NCI-H2107 (cell line): ENCODE results near the gene M6PR.
A peak's percentile ranks its signal among the peaks of the same experiment; 100 is the strongest.
"Not testable (repeated sequence)": the region's sequence is repeated elsewhere in the genome, so short reads cannot be mapped to it uniquely, and the experiment has no call there.

Experiments
- DNase-seq: peaks from one replicate; lab custom pipeline; 2025; lab: John Stamatoyannopoulos, UW

M6PR gene

DNA sequence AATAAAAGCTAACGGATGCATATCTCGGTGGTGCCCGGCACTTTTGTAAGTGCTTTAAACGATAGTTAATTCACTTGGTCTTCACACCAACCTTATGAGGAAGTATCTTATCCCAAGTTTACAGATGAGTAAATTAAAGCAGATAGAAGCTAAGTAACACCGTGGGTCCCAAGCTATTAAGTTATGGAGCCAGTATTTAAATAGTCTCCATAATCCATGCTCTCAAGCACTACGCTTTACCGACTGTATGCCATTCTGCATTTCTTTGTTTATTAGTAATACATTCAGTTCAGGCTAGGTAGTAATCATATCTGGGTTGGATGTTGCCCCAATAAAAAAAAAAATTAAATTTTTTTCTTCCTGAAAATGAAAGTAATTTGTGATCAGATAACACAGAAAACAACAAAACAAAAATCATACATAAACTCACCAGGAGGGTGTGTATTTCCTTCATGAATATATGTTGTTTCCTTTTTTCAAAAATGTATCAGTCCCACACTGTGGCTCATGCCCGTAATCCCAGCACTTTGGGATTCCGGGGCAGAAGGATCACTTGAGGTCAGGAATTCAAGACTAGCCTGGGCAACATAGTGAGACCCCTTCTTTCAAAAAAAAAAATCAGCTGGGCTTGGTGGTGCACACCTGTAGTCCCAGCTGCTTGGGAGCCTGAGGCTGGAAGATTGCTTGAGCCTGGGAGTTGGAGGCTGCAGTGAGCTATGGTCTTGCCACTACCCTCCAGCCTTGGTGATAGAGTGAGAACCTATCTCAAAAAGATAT, 1.4 kb upstream of the M6PR start:
- no peak for DNase-seq

DNA sequence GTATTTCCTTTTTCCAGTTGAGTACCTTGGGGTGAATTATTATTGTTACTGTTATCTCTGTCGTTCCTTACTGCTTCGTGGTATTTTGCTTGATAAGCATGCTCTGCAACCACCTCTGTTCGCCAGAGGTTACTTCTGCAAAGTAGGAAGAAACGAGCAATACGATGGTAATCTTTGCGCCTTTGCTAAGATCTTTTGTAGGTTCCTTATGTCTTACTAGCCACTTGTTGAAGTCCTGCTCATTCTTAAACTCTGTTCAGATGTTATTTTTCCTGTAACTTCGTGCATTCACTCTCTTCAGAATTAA, 729 bp upstream of the M6PR start:
- no peak for DNase-seq

DNA sequence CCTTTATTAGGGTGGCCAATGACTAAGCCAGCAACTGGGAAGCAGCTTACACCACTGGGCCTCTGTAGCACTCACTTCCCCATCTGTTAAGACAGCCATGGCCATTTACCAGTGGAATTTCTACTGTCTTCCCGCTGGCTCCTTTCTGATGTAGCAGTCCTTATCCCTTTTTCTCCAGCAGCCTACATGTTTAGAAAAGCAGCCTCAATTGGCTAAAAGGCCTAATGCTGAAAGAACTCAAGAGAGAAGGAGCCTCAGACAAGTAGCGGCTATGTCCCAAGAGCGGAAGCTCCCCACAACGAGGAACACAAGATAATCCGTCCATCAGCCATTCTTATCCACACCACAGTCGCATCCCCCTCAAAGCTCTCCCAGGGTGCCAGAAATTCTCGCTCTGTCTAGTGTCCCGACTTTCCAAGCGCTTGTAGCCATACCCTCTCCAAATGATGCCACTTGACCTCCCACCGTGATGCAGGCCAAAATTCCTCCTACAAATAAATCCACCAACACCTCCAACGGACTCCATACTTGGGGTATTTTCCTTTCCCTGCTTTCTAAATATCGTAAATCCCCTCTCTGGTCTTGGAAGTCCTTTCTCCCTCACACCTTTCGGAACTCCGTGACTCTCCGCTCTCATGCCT, 624 bp downstream of the M6PR start:
- DNase-seq: no peak

DNA sequence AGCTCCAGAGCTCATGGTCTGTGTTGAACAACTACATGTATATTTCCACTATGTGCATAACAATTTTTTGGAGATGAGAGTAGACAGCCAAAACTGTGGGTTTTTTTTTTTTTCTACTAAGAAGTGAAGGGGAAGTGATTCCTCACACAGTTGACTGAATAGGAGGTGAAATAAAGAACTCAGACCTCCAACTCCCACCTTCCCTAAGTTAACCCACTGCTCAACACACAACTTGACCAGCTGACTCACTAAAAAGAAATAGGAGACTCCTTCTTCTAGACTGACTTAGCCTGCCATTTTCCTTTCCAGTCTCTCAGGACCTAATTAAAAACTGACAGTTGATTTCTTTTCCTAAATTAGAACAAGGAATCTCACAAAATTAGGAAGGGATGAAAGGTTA, 1.7 kb downstream of the M6PR start:
- no peak for DNase-seq

DNA sequence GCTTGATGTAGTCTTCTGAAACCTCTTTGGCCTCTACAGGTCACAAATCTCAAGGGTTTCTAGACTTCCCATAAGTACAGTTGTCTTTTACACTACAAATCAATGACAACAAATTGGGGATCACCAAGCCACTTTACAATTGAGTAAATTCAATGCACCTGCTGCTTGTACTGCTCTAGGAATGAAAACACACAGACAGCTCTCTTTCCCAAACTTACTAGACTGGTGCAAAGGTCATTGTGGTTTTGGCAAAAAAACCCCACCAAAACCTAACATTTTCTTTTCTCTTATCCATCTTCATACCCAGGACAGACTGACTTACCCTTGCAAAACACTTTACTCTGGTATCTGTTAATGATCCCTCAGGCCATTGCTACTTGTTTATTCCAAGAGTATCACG, 2.7 kb downstream of the M6PR start:
- DNase-seq: no peak

DNA sequence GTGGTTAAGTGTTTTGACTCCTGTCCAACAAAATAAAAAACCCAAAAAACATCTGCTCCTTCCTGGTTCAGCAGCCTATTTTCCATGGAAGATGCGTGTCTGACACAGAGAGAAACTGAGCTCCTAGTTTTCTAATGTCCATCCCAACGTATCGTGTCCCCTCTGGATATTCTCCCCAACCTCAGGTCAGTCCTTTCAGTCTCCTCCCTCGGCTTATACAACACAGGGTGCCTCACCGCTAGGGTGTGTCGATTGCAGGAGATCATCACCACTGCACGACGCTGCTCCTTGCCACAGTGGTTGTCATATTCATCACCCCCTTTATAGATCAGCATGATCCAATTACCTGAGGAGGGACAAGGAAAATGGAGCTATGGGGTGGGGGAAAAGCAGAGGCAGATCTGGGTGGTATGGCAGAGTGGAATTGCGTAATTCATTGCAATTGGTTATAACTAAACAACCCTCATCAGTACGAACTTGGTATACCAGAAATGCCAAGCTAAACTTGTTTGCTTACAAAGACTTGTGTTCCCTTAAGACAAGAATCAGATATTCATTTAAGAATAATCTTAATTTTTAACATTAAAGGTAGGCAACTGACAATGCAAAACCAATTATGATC, 5.8 kb downstream of the M6PR start:
- DNase-seq: no peak

DNA sequence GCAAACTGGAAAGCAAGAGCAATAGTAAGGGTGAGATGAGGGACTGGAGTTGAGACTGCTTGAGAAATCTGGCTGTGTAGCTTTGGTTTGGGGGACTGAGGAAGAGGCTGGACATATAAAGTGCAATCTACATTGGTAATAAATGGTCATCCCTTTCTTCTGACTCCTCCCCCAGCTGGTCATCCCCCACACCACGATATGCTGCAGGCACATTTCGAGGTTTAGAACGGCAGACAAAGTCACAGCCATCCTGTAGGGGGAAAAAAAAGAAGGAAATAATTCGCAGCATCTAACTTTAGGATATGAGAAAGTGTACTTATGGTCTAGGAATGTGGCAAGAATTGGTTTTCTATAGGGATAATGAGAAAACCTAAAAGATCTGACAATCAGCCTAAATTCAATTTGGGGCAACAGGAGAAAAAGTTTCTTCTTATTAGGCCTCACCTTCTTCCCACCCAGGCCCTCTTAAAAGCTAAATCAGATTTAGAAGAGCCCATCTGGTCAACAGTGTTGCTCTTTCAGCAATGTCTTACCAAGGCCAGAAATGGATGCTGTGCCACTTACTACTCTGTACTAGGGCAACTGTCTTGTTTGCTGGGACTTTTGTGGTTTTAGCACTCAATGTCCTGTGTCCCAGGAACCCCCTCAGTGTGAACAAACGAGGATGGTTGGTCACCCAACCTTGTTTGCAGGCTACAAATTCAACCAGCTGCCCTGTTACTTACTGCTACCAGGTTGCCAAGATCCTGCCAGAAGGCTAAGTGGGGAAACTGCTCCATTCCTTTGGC, 7.6 kb downstream of the M6PR start:
- DNase-seq: no peak

DNA sequence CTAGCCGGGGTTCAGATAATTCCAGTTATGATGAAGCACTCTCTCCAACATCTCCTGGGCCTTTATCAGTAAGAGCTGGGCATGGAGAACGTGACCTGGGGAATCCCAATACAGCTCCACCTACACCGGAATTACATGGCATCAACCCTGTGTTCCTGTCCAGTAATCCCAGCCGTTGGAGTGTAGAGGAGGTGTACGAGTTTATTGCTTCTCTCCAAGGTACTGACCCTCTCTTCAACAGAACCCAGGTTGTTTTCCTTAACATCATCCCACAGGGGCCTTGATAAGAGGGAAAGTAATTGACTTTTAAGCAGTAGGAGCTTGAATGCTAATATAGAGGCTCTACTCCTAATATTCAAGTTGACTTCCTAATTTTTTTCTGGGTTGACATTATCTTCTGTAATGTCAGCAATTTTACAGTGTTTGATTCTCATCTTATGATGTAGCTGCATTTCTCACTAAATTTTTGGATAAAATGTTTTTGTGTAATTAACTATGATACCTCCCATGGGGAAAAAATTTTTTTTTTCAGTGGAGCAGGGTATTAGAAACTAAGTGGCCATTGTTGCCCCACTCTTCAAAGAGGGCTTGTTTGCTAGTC, 11.5 kb downstream of the M6PR start:
- DNase-seq: not testable (repeated sequence)

DNA sequence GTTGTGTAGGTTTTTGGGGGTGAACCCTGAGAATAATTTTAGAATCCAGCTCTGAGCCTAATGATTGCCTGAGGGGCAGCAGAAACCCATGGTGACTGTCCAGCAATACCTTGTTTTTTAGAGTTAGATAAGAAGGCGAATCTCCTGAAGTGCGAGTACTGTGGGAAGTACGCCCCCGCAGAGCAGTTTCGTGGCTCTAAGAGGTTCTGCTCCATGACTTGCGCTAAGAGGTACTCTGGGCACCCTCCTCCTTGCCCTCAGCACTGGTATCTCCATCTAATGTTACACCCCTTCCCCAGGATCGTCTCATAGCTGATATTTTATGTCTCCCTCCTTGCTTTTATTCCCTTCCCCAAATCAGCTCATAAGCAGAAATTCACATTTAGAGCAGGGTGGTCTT, 12.7 kb downstream of the M6PR start:
- DNase-seq: no peak

DNA sequence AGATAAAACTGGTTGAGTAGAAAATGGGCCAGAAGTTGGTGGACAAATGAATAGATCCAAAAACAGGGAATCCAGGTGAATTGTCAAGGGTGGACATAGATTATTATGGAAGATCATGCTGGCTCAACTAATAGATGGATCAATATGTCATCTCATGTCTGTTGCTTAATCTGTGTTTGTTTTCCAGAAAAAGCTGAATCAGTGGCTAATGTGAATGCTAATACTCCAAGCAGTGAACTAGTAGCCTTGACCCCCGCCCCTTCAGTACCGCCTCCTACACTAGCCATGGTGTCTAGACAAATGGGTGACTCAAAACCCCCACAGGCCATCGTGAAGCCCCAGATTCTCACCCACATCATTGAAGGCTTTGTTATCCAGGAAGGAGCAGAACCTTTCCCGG, 15.4 kb downstream of the M6PR start:
- DNase-seq: not testable (repeated sequence)

DNA sequence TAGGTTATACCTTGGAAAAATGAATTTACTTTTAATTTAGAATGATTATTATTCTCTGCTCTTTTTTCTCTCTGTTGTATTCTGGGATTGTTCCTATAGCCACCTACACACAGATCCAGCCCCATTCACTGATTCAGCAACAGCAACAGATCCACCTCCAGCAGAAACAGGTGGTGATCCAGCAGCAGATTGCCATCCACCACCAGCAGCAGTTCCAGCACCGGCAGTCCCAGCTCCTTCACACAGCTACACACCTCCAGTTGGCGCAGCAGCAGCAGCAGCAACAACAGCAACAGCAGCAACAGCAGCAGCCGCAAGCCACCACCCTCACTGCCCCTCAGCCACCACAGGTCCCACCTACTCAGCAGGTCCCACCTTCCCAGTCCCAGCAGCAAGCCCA, 17.0 kb downstream of the M6PR start:
- not testable (repeated sequence) for DNase-seq

DNA sequence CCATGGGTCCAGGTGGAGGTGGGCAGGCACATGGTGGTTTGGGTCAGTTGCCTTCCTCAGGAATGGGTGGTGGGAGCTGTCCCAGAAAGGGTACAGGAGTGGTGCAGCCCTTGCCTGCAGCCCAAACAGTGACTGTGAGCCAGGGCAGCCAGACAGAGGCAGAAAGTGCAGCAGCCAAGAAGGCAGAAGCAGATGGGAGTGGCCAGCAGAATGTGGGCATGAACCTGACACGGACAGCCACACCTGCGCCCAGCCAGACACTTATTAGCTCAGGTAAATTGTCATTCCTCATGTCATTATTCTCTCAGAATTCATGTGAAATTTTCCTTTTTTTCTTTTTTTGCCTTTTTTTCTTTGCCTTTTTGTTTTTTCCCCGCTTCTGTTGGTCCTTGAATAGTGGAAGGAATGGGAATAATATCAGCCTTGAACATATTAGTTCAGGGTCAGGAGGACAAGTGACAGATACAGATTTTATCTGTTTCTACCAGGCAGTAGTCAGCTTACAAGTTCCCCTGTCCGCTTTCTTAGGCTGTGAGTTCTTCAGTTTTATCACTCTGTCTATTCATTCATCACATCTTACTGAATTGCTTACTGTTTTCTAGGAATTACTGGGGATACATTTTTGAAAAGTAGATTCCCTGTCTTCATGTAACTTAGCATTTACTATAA, 18.7 kb downstream of the M6PR start:
- not testable (repeated sequence) for DNase-seq

DNA sequence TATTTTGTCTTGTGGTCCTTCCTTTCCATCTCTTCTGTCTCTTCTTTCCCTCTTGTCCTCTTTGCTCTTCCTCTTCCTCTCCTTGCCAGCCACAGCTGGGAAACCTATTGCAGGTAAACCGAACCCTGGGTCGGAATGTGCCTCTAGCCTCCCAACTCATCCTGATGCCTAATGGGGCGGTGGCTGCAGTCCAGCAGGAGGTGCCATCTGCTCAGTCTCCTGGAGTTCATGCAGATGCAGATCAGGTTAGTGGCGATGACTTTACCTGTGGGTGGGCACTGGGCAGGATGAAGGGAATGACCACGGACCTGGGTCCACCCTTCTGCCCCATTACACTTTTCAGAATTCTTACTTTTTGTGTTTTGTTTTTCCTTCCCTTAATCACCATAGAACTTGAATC, 26.9 kb downstream of the M6PR start:
- no peak for DNase-seq

DNA sequence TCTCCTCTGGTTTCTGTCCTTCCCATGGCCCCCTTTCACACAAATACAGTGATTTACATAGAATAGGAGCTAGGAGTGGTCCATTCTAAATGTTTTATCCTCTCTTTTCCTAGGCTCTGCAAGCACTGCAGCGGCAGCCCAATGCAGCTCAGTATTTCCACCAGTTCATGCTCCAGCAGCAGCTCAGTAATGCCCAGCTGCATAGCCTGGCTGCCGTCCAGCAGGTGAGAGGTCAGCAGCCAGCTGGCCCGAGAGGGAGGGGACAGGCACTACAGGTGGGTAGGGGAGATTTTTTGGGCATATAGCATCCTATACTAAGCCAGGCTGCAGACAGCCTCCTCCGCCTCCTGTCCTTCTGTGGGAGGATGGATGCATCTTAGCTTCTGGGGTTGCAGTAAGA, 29.8 kb downstream of the M6PR start:
- not testable (repeated sequence) for DNase-seq

DNA sequence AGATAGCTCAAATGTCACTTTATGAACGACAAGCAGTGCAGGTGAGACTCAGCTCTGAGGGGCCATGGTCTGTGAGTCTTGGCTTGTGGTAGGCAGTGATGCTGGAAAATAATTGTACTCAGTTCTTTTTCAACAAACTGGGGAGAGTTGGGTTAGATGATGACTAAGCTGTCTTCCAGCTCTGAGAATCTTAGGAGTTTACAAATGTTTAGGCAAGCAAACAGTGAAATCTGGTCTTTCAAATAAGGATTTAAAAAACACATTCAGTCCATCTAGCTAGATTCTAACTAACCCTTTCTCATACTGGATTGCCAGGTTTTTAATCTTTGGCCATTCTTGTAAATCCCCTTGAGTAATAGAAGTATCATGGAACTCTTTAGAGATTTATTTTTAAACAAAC, 31.7 kb downstream of the M6PR start:
- no peak for DNase-seq

DNA sequence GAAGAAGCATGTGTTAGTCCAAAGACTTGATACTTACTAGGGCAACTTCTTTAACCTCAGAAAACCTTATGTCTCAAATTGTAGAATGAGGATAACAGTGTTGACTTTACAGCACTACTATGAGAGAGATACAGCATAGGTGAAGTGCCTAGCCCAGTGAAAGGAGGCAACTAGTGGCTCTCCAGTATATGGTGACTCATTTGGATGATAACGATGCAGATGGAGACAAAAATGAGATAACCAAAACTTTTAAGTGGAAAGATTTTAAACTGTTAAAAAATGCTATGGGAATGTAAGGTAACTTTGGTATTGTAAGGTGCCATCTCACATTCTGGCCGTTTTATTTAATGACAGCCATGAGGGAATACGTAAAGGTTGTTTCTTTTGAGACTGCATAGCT, 32.4 kb downstream of the M6PR start:
- DNase-seq: no peak

DNA sequence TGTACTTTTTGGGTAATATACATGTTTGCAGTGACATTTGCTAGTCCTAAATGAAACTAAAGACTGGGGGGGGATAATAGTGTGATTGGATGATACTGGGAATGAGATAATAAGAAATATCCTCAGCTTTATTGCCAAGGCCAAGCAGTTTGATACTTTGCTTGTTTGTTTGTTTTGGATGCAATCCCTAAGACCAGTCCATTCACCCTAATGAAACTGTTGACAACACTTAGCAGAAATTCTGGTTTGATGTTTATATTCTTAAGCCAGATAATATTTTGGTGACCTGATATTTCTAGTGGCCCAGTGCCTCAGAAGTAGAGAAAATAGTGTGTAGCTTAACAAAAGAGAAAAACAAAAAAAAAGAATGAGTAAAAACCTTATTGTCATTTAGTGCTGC, 33.3 kb downstream of the M6PR start:
- no peak for DNase-seq

DNA sequence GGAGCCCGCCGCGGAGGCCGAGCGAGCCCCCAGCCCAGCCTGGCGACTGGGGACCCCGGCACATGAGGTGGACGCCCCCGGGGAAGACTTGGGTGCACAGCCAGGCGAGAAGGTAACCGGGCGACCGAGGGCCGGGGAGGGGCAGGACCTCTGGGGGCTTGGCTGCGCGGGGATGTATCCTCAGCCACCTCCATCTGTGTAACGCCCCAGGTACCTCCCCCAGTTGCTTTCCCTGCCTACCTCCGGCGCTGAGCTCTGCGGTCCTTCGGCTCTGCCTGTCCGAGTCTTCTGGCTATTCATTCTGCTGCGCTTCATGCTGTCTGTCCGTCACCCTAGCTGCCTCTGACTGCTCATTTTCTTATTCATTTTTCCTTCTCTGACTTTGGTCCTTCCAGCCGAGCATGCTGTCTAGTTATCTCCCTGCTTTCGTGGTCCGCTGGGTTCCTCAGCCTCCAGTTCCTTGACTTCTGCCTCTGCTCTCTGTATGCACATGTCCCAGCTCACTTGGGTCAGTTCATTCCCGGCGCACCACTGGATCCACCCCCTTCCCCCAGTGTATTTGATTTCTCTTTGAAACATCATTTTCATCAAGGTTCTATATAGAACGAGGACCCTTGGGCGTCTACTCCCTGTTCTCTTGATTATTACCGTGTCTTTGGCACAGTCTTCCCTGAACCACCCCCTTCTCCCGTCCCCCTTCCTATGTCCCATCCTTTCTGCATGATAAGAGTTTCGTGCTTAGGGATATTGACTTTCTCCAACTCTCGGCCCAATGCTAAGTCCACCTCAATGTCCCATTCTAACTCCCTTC, 34.5 kb downstream of the M6PR start:
- DNase-seq: peak; percentile 5

DNA sequence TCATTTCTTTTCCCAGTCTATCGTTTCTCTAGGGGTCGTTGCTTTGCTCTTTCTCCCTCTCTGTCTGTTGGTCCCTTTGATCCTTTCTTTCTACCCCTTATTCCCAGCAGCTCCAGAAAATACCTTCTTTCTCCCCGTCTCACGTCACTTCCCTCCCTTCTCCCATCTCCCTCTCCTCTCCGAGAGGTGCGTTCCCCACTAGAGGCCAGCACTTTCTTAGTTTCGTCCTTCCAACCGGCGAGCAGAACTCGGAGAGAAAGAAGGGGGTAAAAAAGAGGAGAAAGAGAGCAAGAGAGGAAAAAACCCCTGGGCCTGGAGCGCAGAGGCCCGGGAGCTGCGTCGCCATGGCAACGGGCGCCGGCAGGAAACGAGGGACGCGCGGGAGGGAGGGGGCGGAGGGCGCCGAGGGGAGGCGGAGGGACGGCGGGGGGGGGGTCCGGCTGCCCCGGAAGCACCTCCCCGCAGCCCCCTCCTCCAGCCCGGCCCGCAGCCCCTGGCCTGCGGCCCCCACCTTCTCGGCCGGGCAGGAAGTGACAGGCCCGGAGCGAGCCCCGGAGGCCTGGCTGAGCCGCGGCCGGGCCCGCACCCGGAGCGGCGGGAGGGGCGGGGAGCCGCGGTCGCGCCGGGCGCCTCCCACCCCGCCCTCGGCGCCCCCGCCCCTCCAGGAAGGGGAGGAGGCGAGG, 35.3 kb downstream of the M6PR start, which contains the start of gene PHC1:
Gene PHC1, plus strand, starts transcription at position 477 of the 683 bp plus-strand sequence. CDS start 3,169 bp downstream, outside the sequence.
- DNase-seq: peak; percentile 14

DNA sequence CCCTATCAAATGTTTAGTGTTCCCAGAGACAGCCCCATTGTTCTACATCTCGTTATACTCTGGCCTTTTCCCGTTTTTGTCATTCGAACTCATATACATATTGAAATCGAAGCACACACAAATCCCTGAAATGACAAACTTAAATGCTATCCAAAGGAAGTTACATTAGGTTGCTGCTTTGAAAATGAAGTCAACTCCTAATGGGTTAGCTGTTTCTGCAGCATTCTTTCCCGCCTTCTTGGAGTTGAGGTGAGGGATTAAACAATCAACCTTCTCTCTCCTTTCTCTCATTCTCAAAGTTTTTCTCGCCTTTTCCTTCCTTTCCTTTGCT, 35.8 kb downstream of the M6PR start:
- DNase-seq: no peak
